ENCODE data around the gene DLG2. TPM values are rescaled to one million over a fixed set of nuclear protein-coding genes. Genes with fewer than 3 reads are reported as not detected.

The DLG2 gene
- total and polyA plus RNA-seq, 2 of the 8 experiments (the other 6 are each of a cell fraction or from before 2014, with no cell fraction given) = 1.7 to 14.3 TPM

DNA sequence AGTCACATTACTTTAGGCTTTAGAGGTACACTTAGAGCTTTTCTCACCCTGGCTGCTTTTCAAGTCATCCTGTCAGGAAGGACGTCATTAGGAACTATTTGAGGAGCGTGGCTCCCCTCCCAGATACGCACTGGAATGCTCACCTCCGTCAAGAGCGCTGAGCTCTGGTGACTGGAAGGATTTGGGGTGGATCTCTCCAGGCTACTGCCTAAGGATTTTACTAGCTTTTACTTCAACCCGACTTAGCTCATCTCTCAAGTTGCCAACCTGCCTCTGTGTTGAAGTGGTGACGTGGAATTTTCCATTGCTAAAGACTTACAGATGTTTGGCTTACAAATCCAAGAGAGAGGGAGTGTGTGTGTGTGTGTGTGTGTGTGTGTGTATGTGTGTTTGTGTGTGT, 1985.6 kb downstream of the DLG2 start:
- no peak overlapping the region for H4K91ac ChIP-seq (replicated peaks; ENCODE audit: insufficient read length, low read length)
- H2AK5ac ChIP-seq (ENCODE audit: low read depth, low read length) = no peak overlapping the region
- no peaks in the 10 kb centered on the region for H3K79me2 ChIP-seq (ENCODE audit: control insufficient read depth in 1 of 2, insufficient read depth in 2 of 2, low read length in 2 of 2)
- no peak overlapping the region for H2BK15ac ChIP-seq (ENCODE audit: low read length)
- no peaks in the 10 kb centered on the region; the same call in 1 of the 2 replicates for H3K23me2 ChIP-seq (ENCODE audit: low read depth, low read length)
- ChIA-PET POLR2A (ENCODE audit: partially characterized antibody) (no interaction called here), CTCF (ENCODE audit: partially characterized antibody) (interaction anchor here (0.7 to 2.5 kb wide), 4 partner anchors 13 to 346 kb away, joined by 3 to 8 read pairs (median 4); no protein-coding TSS in a partner anchor)
- peak overlapping the region; percentile 51; the same call in 1 of the 2 replicates for H2AFZ ChIP-seq (ENCODE audit: low read length)
- no peaks in the 10 kb centered on the region for H3K27me3 ChIP-seq (replicated peaks in 1 of 4; ENCODE audit: control insufficient read depth in 3 of 4, extremely low read depth in 1 of 4, insufficient read depth in 3 of 4, low read length in 3 of 4)
- H2BK12ac ChIP-seq (ENCODE audit: low read depth, low read length) = no peak overlapping the region
- FAIRE-seq (no peak), DNase-seq (ENCODE audit: low read depth in 1 of 2, low spot score in 2 of 2) (no peak)
- H3K79me1 ChIP-seq (ENCODE audit: low read depth, low read length) = no peaks in the 10 kb centered on the region
- no peak overlapping the region for H3K56ac ChIP-seq (replicated peaks; ENCODE audit: insufficient read length, low read depth, low read length)
- H4K5ac ChIP-seq (ENCODE audit: insufficient read length, low read depth, low read length) = no peak overlapping the region
- no peak overlapping the region for H3K18ac ChIP-seq (ENCODE audit: extremely low read depth, low read length)
- H3K23ac ChIP-seq (ENCODE audit: insufficient read length) = no peak overlapping the region
- TF ChIP-seq YY1 (IDR thresholded peaks at IDR 0.05; ENCODE audit: low read depth, low read length) (0 out of 2 replicates have a peak, but pooled peaks have one; percentile 23), CBX8 (IDR thresholded peaks at IDR 0.05; ENCODE audit: borderline replicate concordance, low read depth, low read length) (no peak), SP4 (IDR thresholded peaks at IDR 0.05; ENCODE audit: low read length) (no peak), TBP (IDR thresholded peaks at IDR 0.05; ENCODE audit: low read depth, low read length) (no peak)
- 86% methylated on average over 7 of the region's 7 CpGs; no CpG with 5 or more reads in 1 of the 2 experiments for WGBS, 2 experiments (ENCODE audit: extremely low coverage in 1 of 2, insufficient coverage in 1 of 2, insufficient read length in 1 of 2, insufficient replicate concordance in 2 of 2, low coverage in 1 of 2, low lambda C conversion rate in 2 of 2, missing lambda C conversion rate in 1 of 2)
- no peak overlapping the region for H2BK5ac ChIP-seq (ENCODE audit: low read depth, low read length)
- no peak overlapping the region for H3K14ac ChIP-seq (ENCODE audit: insufficient read length)
- no peak overlapping the region for H3K27ac ChIP-seq (ENCODE audit: low read depth, low read length)
- H3K4me3 ChIP-seq (ENCODE audit: extremely low read depth in 1 of 4, insufficient read depth in 2 of 4, low read depth in 3 of 4, low read length in 4 of 4) = no peak overlapping the region
- H3K9ac ChIP-seq (replicated peaks in 1 of 4; ENCODE audit: extremely low read depth in 1 of 4, low read depth in 3 of 4, low read length in 3 of 4) = no peak overlapping the region
- no peaks in the 10 kb centered on the region for H4K20me1 ChIP-seq (replicated peaks in 1 of 2; ENCODE audit: control insufficient read depth in 1 of 2, insufficient read depth in 2 of 2, low read length in 2 of 2)
- H3K9me3 ChIP-seq (ENCODE audit: insufficient read depth in 2 of 2, low read depth in 1 of 2, low read length in 1 of 2) = no peaks in the 10 kb centered on the region
- no peaks in the 10 kb centered on the region; a peak in 1 of 8 replicates for H3K36me3 ChIP-seq (ENCODE audit: control insufficient read depth in 2 of 4, insufficient read depth in 4 of 4, low read length in 3 of 4)
- H4K8ac ChIP-seq (ENCODE audit: extremely low read depth, insufficient read depth, low read length) = no peak overlapping the region
- no peaks in the 10 kb centered on the region for H3K4me1 ChIP-seq (replicated peaks in 1 of 4; ENCODE audit: control insufficient read depth in 3 of 4, insufficient read depth in 4 of 4, low read length in 3 of 4)
- no peak overlapping the region for H2BK20ac ChIP-seq (ENCODE audit: low read length)
- no peak overlapping the region for H3K4ac ChIP-seq (replicated peaks; ENCODE audit: insufficient read length, low read depth, low read length)
- H2BK120ac ChIP-seq (replicated peaks; ENCODE audit: low read depth, low read length) = no peak overlapping the region
- no peak overlapping the region for H3K4me2 ChIP-seq (ENCODE audit: insufficient read depth in 1 of 2, low read depth in 2 of 2, low read length in 2 of 2)
